ENCODE data around the gene ST3GAL3. TPM values are rescaled to one million over a fixed set of nuclear protein-coding genes. Genes with fewer than 3 reads are reported as not detected.

The ST3GAL3 gene
- total RNA-seq, 1 donor from 2014 or later: 14.9 TPM

DNA sequence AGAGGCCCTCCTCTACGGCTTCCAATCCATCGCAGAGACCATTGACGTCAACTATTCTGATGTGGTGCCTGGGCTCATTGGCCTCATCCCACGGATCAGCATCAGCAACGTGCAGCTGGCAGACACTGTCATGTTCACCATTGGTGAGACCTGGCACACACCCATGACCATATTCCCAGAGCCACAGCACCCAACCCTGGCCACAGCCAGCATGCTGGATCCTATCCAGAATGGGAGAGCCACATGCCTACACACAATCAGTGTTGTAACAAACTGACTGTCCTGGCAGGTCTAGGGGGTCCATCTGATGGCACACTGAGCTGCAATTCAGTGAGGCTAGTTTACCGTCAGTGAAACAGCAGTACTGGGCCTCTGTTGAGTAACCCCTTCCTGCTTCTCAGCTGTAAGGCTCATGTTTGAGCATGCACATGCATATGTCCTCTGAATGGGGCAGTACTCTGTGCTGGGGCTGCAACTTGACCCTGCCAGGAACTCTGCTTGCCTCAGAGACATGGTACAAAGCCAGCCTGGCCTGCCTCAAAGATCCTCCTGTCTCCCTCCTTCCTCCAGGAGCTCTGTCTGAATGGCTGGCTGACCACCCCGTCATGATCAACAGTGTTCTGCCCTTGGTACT lies 250.2 kb downstream of the ST3GAL3 start:
- H3K27ac Mint-ChIP-seq (ENCODE audit: unreplicated experiment): no peak overlapping the region
- peaks cover 3% of the 10 kb centered on the region for H3K4me1 Mint-ChIP-seq (ENCODE audit: unreplicated experiment)
- peaks cover 2% of the 10 kb centered on the region for H3K27me3 Mint-ChIP-seq (ENCODE audit: unreplicated experiment)
- peak overlapping the region; percentile 21 for H3K4me3 Mint-ChIP-seq (ENCODE audit: unreplicated experiment)
- no peak for DNase-seq (ENCODE audit: low spot score)
- TF ChIP-seq, protein P1, sequence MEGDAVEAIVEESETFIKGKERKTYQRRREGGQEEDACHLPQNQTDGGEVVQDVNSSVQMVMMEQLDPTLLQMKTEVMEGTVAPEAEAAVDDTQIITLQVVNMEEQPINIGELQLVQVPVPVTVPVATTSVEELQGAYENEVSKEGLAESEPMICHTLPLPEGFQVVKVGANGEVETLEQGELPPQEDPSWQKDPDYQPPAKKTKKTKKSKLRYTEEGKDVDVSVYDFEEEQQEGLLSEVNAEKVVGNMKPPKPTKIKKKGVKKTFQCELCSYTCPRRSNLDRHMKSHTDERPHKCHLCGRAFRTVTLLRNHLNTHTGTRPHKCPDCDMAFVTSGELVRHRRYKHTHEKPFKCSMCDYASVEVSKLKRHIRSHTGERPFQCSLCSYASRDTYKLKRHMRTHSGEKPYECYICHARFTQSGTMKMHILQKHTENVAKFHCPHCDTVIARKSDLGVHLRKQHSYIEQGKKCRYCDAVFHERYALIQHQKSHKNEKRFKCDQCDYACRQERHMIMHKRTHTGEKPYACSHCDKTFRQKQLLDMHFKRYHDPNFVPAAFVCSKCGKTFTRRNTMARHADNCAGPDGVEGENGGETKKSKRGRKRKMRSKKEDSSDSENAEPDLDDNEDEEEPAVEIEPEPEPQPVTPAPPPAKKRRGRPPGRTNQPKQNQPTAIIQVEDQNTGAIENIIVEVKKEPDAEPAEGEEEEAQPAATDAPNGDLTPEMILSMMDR (IDR thresholded peaks at IDR 0.05; ENCODE audit: unreplicated experiment): no peak
- peaks cover 32% of the 10 kb centered on the region for H3K36me3 Mint-ChIP-seq (ENCODE audit: low read depth, unreplicated experiment)
- no peaks in the 10 kb centered on the region for H3K9me3 Mint-ChIP-seq (ENCODE audit: unreplicated experiment)

DNA sequence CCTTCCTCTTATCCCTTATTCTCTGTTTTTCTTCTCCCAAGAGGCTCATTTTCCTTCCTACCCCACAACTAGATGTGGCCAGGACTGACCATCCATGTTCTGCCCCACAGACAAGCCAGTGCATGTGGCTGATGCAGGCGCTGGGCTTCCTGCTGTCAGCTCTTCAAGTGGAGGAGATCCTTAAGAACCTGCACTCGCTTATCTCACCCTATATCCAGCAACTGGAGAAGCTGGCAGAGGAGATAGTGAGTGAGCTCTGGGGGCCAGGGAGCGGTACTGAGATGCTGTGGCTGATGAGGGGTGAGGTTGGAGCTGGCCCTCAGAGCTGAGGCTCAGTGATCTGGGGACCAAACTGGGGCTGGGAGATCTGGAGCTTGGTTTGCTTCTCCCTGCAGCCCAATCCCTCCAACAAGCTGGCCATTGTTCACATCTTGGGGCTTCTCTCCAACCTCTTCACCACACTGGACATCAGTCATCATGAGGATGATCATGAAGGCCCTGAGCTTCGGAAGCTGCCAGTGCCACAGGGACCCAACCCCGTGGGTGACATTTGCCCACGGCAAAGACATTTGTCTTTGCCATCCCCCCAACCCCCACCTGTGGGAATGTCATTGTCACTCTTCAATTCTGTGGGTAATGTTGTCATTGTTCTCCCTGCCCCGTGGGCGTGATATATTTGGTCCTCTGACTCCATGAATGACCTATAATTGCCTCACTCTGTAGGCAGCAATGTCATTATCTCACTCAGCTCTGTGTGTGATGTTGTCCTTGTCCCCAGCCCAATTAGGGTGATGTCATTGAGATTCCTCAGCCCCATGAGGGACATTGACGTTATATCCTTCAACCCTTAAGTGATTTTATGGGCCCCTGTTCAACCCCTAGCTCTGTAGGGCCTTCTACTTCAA lies 251.3 kb downstream of the ST3GAL3 start:
- Mint-ChIP-seq H3K4me3 (ENCODE audit: unreplicated experiment) (peak overlapping the region; percentile 57), H3K9me3 (ENCODE audit: unreplicated experiment) (no peaks in the 10 kb centered on the region), H3K27ac (ENCODE audit: unreplicated experiment) (no peak overlapping the region), H3K36me3 (ENCODE audit: low read depth, unreplicated experiment) (peaks cover 36% of the 10 kb centered on the region), H3K27me3 (ENCODE audit: unreplicated experiment) (peaks cover 2% of the 10 kb centered on the region), H3K4me1 (ENCODE audit: unreplicated experiment) (peaks cover under 1% of the 10 kb centered on the region)
- no peak for DNase-seq (ENCODE audit: low spot score)
- TF ChIP-seq, protein P1 (IDR thresholded peaks at IDR 0.05; ENCODE audit: unreplicated experiment): no peak

DNA sequence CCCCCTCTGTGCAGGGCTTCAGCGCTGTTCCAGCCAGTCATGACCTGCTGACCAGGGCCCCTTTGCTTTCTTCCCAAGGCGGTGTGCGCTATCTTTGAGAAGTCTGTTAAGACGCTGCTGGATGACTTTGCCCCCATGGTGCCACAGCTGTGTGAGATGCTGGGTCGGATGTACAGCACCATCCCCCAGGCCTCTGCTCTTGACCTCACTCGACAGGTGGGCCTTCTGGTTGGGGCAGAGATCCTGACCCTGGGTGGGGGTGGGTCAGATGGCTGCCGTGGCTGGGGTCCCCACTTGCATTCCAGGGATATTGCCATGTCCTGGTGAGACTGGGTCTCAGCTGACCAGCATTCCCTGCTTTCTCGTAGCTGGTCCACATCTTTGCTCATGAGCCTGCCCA lies 253.5 kb downstream of the ST3GAL3 start:
- no peak for DNase-seq (ENCODE audit: low spot score)
- TF ChIP-seq, protein P1 (IDR thresholded peaks at IDR 0.05; ENCODE audit: unreplicated experiment): no peak

DNA sequence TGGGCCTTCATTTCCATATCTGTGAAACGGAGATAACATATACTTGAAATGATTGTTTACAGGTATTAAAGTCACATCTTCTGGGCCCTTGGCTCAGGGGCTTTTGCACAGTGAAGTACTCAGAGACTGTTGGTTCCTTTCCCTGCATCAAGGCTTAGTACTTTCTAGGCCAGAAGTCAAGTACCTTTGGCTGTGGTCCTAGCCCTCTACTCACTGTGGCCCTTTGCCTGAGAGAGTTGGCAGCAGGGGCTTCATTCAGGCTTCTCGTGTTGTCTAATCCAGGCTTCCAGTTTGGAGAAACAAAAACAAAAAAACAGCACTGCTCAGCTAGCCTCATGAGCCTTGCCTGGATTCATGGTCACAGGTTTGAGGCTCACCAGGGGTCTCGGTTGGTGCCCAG lies 254.4 kb downstream of the ST3GAL3 start:
- H3K36me3 Mint-ChIP-seq (ENCODE audit: low read depth, unreplicated experiment): peaks cover 37% of the 10 kb centered on the region
- no peaks in the 10 kb centered on the region for H3K4me1 Mint-ChIP-seq (ENCODE audit: unreplicated experiment)
- no peak overlapping the region for H3K4me3 Mint-ChIP-seq (ENCODE audit: unreplicated experiment)
- DNase-seq (ENCODE audit: low spot score): no peak
- H3K9me3 Mint-ChIP-seq (ENCODE audit: unreplicated experiment): no peaks in the 10 kb centered on the region
- peaks cover 2% of the 10 kb centered on the region for H3K27me3 Mint-ChIP-seq (ENCODE audit: unreplicated experiment)
- TF ChIP-seq, protein P1 (IDR thresholded peaks at IDR 0.05; ENCODE audit: unreplicated experiment): no peak
- H3K27ac Mint-ChIP-seq (ENCODE audit: unreplicated experiment): no peak overlapping the region

More for the DNA sequence above, 253.5 kb downstream of the ST3GAL3 start:
- Mint-ChIP-seq H3K9me3 (ENCODE audit: unreplicated experiment) (no peaks in the 10 kb centered on the region), H3K27ac (ENCODE audit: unreplicated experiment) (no peak overlapping the region), H3K4me3 (ENCODE audit: unreplicated experiment) (peak overlapping the region; percentile 68), H3K4me1 (ENCODE audit: unreplicated experiment) (no peaks in the 10 kb centered on the region), H3K36me3 (ENCODE audit: low read depth, unreplicated experiment) (peaks cover 36% of the 10 kb centered on the region), H3K27me3 (ENCODE audit: unreplicated experiment) (peaks cover 2% of the 10 kb centered on the region)

DNA sequence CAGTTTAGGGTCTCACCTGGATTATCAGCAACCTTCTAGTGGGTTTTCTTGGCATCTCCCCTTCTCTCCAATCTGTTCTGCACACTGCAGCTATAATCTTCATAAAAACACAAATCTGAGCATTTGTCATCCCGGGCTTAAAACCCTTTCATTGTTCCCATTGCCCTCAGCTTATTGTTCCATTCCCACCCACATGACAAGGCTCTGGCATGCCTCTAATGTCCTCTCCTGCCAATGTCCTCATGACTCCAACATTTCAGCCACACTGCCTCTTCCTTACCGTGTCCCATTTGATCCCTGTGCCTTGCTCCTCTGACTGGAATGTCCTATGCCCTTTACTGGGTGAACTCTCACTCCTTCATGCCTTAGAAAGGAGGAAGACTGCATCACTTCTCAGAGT lies 255.0 kb downstream of the ST3GAL3 start:
- TF ChIP-seq, protein P1 (IDR thresholded peaks at IDR 0.05; ENCODE audit: unreplicated experiment): no peak
- Mint-ChIP-seq H3K27me3 (ENCODE audit: unreplicated experiment) (peaks cover 2% of the 10 kb centered on the region), H3K4me1 (ENCODE audit: unreplicated experiment) (no peaks in the 10 kb centered on the region), H3K36me3 (ENCODE audit: low read depth, unreplicated experiment) (peaks cover 34% of the 10 kb centered on the region), H3K27ac (ENCODE audit: unreplicated experiment) (peak overlapping the region; percentile 17), H3K4me3 (ENCODE audit: unreplicated experiment) (peak overlapping the region; percentile 32), H3K9me3 (ENCODE audit: unreplicated experiment) (no peaks in the 10 kb centered on the region)
- no peak for DNase-seq (ENCODE audit: low spot score)

All from endothelial cell (in vitro differentiated cells).